ENCODE data around the gene LRP1B.
A peak's percentile ranks its signal among the peaks of the same experiment; 100 is the strongest.

Gene LRP1B

DNA sequence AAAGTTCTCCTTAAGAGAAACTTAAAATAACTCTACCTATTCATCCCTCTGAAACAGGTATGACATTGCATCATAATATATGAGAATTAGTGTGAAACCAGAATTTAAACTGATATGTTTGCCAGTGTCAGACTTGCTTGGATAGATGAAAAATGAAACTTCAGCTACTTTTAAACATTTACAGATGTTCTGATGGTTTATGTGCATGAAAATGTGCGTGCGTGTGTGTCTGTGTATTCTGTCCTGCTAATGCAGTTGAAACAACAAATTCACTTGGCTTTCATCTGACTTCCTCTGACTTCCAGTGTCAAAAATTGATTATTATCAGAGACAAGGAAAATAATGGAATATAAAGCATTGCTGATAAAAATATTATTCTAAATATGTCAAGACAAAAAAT is 719.4 kb downstream of the LRP1B start:
- H3F3A ChIP-seq (ENCODE audit: insufficient read depth, low read length): no peaks in the 10 kb centered on the region
- H3K9me3 ChIP-seq (replicated peaks; ENCODE audit: insufficient read depth, low read length): no peaks in the 10 kb centered on the region
- H3K79me2 ChIP-seq (ENCODE audit: low read length): no peaks in the 10 kb centered on the region
- no peaks in the 10 kb centered on the region for H3K4me1 ChIP-seq (ENCODE audit: low read length)
- H3K4me3 ChIP-seq (ENCODE audit: low read length): no peak overlapping the region
- no peak for DNase-seq
- no peaks in the 10 kb centered on the region for H3K36me3 ChIP-seq (replicated peaks; ENCODE audit: insufficient read depth, low read length)
- H3K4me2 ChIP-seq (ENCODE audit: low read depth, low read length): no peak overlapping the region
- H3K9me2 ChIP-seq (replicated peaks; ENCODE audit: insufficient read depth, low read length): no peaks in the 10 kb centered on the region
- no peaks in the 10 kb centered on the region for H4K20me1 ChIP-seq (ENCODE audit: insufficient read depth, low read length)
- no peaks in the 10 kb centered on the region for H3K27me3 ChIP-seq (replicated peaks; ENCODE audit: insufficient read depth, low read length)
- TF ChIP-seq, protein P1, sequence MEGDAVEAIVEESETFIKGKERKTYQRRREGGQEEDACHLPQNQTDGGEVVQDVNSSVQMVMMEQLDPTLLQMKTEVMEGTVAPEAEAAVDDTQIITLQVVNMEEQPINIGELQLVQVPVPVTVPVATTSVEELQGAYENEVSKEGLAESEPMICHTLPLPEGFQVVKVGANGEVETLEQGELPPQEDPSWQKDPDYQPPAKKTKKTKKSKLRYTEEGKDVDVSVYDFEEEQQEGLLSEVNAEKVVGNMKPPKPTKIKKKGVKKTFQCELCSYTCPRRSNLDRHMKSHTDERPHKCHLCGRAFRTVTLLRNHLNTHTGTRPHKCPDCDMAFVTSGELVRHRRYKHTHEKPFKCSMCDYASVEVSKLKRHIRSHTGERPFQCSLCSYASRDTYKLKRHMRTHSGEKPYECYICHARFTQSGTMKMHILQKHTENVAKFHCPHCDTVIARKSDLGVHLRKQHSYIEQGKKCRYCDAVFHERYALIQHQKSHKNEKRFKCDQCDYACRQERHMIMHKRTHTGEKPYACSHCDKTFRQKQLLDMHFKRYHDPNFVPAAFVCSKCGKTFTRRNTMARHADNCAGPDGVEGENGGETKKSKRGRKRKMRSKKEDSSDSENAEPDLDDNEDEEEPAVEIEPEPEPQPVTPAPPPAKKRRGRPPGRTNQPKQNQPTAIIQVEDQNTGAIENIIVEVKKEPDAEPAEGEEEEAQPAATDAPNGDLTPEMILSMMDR (IDR thresholded peaks at IDR 0.05; ENCODE audit: low read length): no peak
- TF ChIP-seq EZH2 (optimal IDR thresholded peaks at IDR 0.05; ENCODE audit: low read depth, low read length): no peak
- TF ChIP-seq EZH2phosphoT487 (IDR thresholded peaks at IDR 0.05; ENCODE audit: low read length): no peak
- H3K9ac ChIP-seq (ENCODE audit: low read length): no peak overlapping the region
- H3K27ac ChIP-seq (ENCODE audit: low read length): no peak overlapping the region
- no peak overlapping the region for H2AFZ ChIP-seq (ENCODE audit: low read length)

GRCh38 chr2:141399270-141399669 is 731.5 kb downstream of the LRP1B start:
- H3K4me3 ChIP-seq (ENCODE audit: low read length): no peak overlapping the region
- no peak overlapping the region for H3K27ac ChIP-seq (ENCODE audit: low read length)
- no peaks in the 10 kb centered on the region for H3K4me1 ChIP-seq (ENCODE audit: low read length)
- H3K36me3 ChIP-seq (replicated peaks; ENCODE audit: insufficient read depth, low read length): no peaks in the 10 kb centered on the region
- no peak overlapping the region for H2AFZ ChIP-seq (ENCODE audit: low read length)
- no peaks in the 10 kb centered on the region for H3K27me3 ChIP-seq (replicated peaks; ENCODE audit: insufficient read depth, low read length)
- H3K79me2 ChIP-seq (ENCODE audit: low read length): no peaks in the 10 kb centered on the region
- H3K9me2 ChIP-seq (replicated peaks; ENCODE audit: insufficient read depth, low read length): no peaks in the 10 kb centered on the region
- TF ChIP-seq, protein P1 (IDR thresholded peaks at IDR 0.05; ENCODE audit: low read length): peak; percentile 16; the same call in 1 of the 2 replicates
- TF ChIP-seq EZH2phosphoT487 (IDR thresholded peaks at IDR 0.05; ENCODE audit: low read length): no peak
- H4K20me1 ChIP-seq (ENCODE audit: insufficient read depth, low read length): no peaks in the 10 kb centered on the region
- DNase-seq: no peak
- no peak overlapping the region for H3K9ac ChIP-seq (ENCODE audit: low read length)
- H3F3A ChIP-seq (ENCODE audit: insufficient read depth, low read length): no peaks in the 10 kb centered on the region
- H3K9me3 ChIP-seq (replicated peaks; ENCODE audit: insufficient read depth, low read length): no peaks in the 10 kb centered on the region
- no peak overlapping the region for H3K4me2 ChIP-seq (ENCODE audit: low read depth, low read length)

- Histone ChIP-seq H2AFZ (ENCODE audit: low read length) (no peak overlapping the region), H3K9ac (ENCODE audit: low read length) (no peak overlapping the region), H3K27ac (ENCODE audit: low read length) (no peak overlapping the region)
Measured at GRCh38 chr2:141393214-141393545, 737.6 kb downstream of the LRP1B start.

More at GRCh38 chr2:141393214-141393545, 737.6 kb downstream of the LRP1B start:
- Histone ChIP-seq H3F3A (ENCODE audit: insufficient read depth, low read length) (no peaks in the 10 kb centered on the region), H4K20me1 (ENCODE audit: insufficient read depth, low read length) (no peaks in the 10 kb centered on the region), H3K4me2 (ENCODE audit: low read depth, low read length) (no peak overlapping the region), H3K4me1 (ENCODE audit: low read length) (no peaks in the 10 kb centered on the region), H3K79me2 (ENCODE audit: low read length) (no peaks in the 10 kb centered on the region), H3K27me3 (replicated peaks; ENCODE audit: insufficient read depth, low read length) (no peaks in the 10 kb centered on the region), H3K9me2 (replicated peaks; ENCODE audit: insufficient read depth, low read length) (no peaks in the 10 kb centered on the region), H3K36me3 (replicated peaks; ENCODE audit: insufficient read depth, low read length) (no peaks in the 10 kb centered on the region), H3K4me3 (ENCODE audit: low read length) (no peak overlapping the region), H3K9me3 (replicated peaks; ENCODE audit: insufficient read depth, low read length) (no peaks in the 10 kb centered on the region)
- no peak for DNase-seq
- no peak for TF ChIP-seq EZH2phosphoT487 (IDR thresholded peaks at IDR 0.05; ENCODE audit: low read length)
- no peak for TF ChIP-seq EZH2 (optimal IDR thresholded peaks at IDR 0.05; ENCODE audit: low read depth, low read length)
- TF ChIP-seq, protein P1 (IDR thresholded peaks at IDR 0.05; ENCODE audit: low read length): no peak
